Uterus (tissue), 4 donors: ENCODE measurements around the gene FMN2. TPM values are rescaled to one million over a fixed set of nuclear protein-coding genes. Genes with fewer than 3 reads are reported as not detected.

Experiments used
- DNase-seq, 2 donors: peaks; one replicate each; pipeline ENCODE4 v3.0.0-alpha.2; 2019 to 2020
- H3K27ac ChIP-seq, 2 donors: fragments of 200-600 bp; sonication (generic); 1 replicate in 1 of 2; 2 replicates in 1 of 2; pipeline ENCODE4 v1.5.1; 2016 to 2018
- H3K27me3 ChIP-seq, 2 donors: fragments of 200-600 bp; sonication (generic); one replicate each; pipeline ENCODE4 v1.5.1; 2018 to 2019; ENCODE audit warnings: control low read depth in 1 of 2
- H3K36me3 ChIP-seq, 2 donors: fragments of 200-600 bp; sonication (generic); one replicate each; pipeline ENCODE4 v1.5.1; 2019; ENCODE audit warnings: control low read depth in 1 of 2
- H3K4me1 ChIP-seq, 2 donors: fragments of 200-600 bp; sonication (generic); one replicate each; pipeline ENCODE4 v1.5.1; 2018 to 2019; ENCODE audit warnings: control low read depth in 1 of 2
- H3K4me3 ChIP-seq, 2 donors: fragments of 200-600 bp; sonication (generic); 1 replicate in 1 of 2; 2 replicates in 1 of 2; pipeline ENCODE4 v1.5.1; 2018 to 2019; ENCODE audit warnings: mild to moderate bottlenecking in 1 of 2
- H3K9me3 ChIP-seq, 2 donors: fragments of 200-600 bp; sonication (generic); one replicate each; pipeline ENCODE4 v1.5.1; 2019; ENCODE audit warnings: control low read depth in 1 of 2
- CTCF ChIP-seq, 4 experiments: fragments of 200-600 bp in 2 of 4; fragments of 450-650 bp in 2 of 4; sonication (generic) in 2 of 4; IDR thresholded peaks; one replicate each; pipeline ENCODE4 v1.5.1; 2016 to 2019; ENCODE audit warnings: antibody characterized with exemption in 4 of 4, mild to moderate bottlenecking in 2 of 4, moderate library complexity in 1 of 4
- POLR2A ChIP-seq, 2 donors: fragments of 450-650 bp; IDR thresholded peaks; one replicate each; pipeline ENCODE4 v1.6.1; 2016; ENCODE audit warnings: antibody characterized with exemption in 2 of 2, mild to moderate bottlenecking in 1 of 2, moderate library complexity in 1 of 2
- intact Hi-C: fragments of 100-400 bp; cut with DNase I; formaldehyde crosslinking; loops from one replicate; pipeline ENCODE4 v1.15.1; 2023; ENCODE audit warnings: low total_unique reads
- total RNA-seq, 4 donors: library from RNA; depleted of rRNA in 3 of 4; stranded (reverse); fragments of >200 nt in 3 of 4; gene quantifications; one replicate each; pipeline versions ENCODE4 v1.1.0 to v1.2.4, GENCODE V29; 2014 to 2023
- donor health status: DM: yes; HTN: yes; CAD: no.

Gene FMN2
- total RNA-seq, 4 donors from 2014 or later: 1.0 to 6.5 (median 2.3) TPM; not detected in 1

GRCh38 chr1:240109920-240110636 lies 18.4 kb downstream of the FMN2 start:
- DNase-seq: no peak
- Histone ChIP-seq H3K27ac (no peak overlapping the region), H3K36me3 (no peaks in the 10 kb centered on the region), H3K27me3 (no peaks in the 10 kb centered on the region), H3K9me3 (no peaks in the 10 kb centered on the region), H3K4me1 (no peaks in the 10 kb centered on the region), H3K4me3 (no peak overlapping the region)
- intact Hi-C loops: no loop called here
- TF ChIP-seq CTCF (IDR thresholded peaks at IDR 0.05) (no peak), POLR2A (IDR thresholded peaks at IDR 0.05) (no peak)

DNA sequence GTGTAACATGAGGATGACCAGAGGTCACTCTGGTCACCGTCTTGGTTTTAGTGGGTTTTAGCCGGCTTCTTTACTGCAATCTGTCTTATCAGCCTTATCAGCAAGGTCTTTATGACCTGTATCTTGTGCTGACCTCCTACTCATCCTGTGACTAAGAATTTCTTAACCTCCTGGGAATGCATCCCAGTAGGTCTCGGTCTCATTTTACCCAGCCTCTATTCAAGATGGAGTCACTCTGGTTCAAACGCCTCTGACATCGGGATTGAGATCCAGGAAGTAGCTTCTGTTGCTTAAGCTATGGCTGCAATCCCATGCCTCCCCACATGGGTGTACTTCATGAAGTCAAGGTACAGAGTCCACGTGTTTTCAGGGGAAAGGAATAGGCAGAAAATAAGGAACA lies 19.9 kb downstream of the FMN2 start:
- Histone ChIP-seq H3K27ac (no peak overlapping the region), H3K27me3 (no peaks in the 10 kb centered on the region), H3K4me1 (no peaks in the 10 kb centered on the region), H3K36me3 (no peaks in the 10 kb centered on the region), H3K9me3 (no peaks in the 10 kb centered on the region), H3K4me3 (no peak overlapping the region)
- TF ChIP-seq CTCF (IDR thresholded peaks at IDR 0.05): no peak
- no peak for TF ChIP-seq POLR2A (IDR thresholded peaks at IDR 0.05)
- intact Hi-C loops: no loop called here
- no peak for DNase-seq

GRCh38 chr1:240114222-240114621 lies 22.5 kb downstream of the FMN2 start:
- Histone ChIP-seq H3K36me3 (no peaks in the 10 kb centered on the region), H3K27ac (no peak overlapping the region), H3K9me3 (no peaks in the 10 kb centered on the region), H3K27me3 (no peaks in the 10 kb centered on the region), H3K4me1 (no peaks in the 10 kb centered on the region), H3K4me3 (no peak overlapping the region)
- no peak for DNase-seq
- TF ChIP-seq CTCF (IDR thresholded peaks at IDR 0.05) (no peak), POLR2A (IDR thresholded peaks at IDR 0.05) (no peak)
- intact Hi-C loops: no loop called here

DNA sequence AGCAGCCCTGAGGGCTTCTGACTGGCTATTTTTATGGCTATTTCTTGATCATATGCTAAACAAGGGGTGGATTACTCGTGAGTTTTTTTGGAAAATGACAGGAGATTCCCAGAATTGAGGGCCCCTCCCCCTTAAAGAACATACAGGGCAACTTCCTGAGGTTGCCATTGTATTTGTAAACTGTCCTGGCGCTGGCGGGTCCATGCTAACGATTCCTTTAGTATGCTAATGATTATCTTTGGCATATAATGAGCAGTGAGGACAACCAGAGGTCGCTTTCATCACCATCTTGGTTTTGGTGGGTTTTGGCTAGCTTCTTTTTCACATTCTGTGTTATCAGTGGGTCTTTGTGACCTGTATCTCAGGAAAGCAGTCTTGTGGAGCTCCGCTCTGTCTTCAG lies 24.1 kb downstream of the FMN2 start:
- no peaks in the 10 kb centered on the region for H3K4me1 ChIP-seq
- DNase-seq: no peak
- H3K27ac ChIP-seq: no peak overlapping the region
- H3K36me3 ChIP-seq: no peaks in the 10 kb centered on the region
- intact Hi-C loops: no loop called here
- TF ChIP-seq POLR2A (IDR thresholded peaks at IDR 0.05) (no peak), CTCF (IDR thresholded peaks at IDR 0.05) (no peak)
- H3K9me3 ChIP-seq: no peaks in the 10 kb centered on the region
- H3K4me3 ChIP-seq: no peak overlapping the region
- no peaks in the 10 kb centered on the region for H3K27me3 ChIP-seq

DNA sequence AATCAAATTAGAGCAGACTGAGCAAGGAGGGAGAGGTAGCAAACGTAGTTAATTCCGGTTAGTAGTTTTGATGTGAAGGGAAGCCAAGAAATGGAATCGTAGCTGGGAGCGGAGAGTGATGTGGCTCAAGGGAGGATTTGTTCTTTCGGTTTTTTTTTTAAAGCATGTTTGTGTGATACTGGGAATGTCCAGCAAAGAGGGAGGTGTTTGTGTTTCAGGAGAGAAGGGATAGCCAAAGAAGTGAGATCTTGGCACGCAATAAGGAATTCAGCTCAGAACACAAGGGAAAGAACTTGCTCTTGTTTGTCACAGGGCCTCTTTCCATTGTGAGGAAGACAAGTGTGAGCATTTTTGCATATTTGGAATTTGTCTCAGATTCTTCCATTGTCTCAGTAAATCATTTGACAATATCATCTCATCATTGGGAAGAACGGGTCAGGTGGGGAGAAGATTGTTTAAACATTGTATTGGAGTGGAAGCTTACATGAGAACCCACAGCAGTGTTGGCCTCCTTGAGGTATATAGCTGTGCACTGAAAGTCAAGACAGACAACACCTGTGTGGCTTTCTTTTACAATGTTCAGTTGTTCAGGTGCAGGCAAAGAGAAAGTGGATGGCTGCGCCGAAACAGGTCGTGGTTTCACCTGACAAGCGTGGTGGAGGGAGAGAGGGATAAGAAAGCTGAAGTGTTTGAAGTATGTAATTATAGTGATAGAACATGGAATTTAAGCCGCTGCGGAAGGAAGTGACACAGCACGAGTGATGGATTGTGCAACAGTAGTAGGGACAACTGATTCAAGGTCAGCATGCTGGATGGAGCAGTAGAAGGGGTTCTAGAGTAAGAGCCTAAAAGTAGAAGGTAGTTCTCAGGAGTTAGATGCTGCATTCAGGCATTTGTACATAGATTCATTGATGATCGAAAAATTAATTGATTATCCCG lies 25.4 kb downstream of the FMN2 start:
- Histone ChIP-seq H3K36me3 (no peaks in the 10 kb centered on the region), H3K4me3 (no peak overlapping the region), H3K9me3 (no peaks in the 10 kb centered on the region), H3K27me3 (no peaks in the 10 kb centered on the region), H3K27ac (no peak overlapping the region), H3K4me1 (no peaks in the 10 kb centered on the region)
- TF ChIP-seq CTCF (IDR thresholded peaks at IDR 0.05) (no peak), POLR2A (IDR thresholded peaks at IDR 0.05) (no peak)
- intact Hi-C loops: no loop called here
- no peak for DNase-seq
